NCI-H1048 (cell line): ENCODE measurements around the gene SMCO2.
A peak's percentile ranks its signal among the peaks of the same experiment; 100 is the strongest.

Experiments used
- DNase-seq: peaks from one replicate; lab custom pipeline; 2025; lab: John Stamatoyannopoulos, UW

Gene SMCO2

GRCh38 chr12:27500546-27500945 lies 54.0 kb downstream of the SMCO2 start:
- no peak for DNase-seq

- no peak for DNase-seq
These were observed 55.5 kb downstream of the SMCO2 start for GRCh38 chr12:27502021-27502435.

- DNase-seq, result no peak
These were observed 58.0 kb downstream of the SMCO2 start for GRCh38 chr12:27504507-27504906.

GRCh38 chr12:27505109-27505508 lies 58.6 kb downstream of the SMCO2 start:
- DNase-seq, result no peak

- DNase-seq, result no peak
These were observed 59.2 kb downstream of the SMCO2 start for GRCh38 chr12:27505761-27506160.

- DNase-seq, result no peak
These were observed 60.2 kb downstream of the SMCO2 start for GRCh38 chr12:27506645-27507189.

- DNase-seq, result no peak
These were observed 62.3 kb downstream of the SMCO2 start for GRCh38 chr12:27508736-27509431.

- DNase-seq, result no peak
These were observed 64.6 kb downstream of the SMCO2 start for GRCh38 chr12:27511031-27511722.

GRCh38 chr12:27511723-27512045 lies 65.1 kb downstream of the SMCO2 start:
- DNase-seq, result no peak

GRCh38 chr12:27513155-27513824 lies 66.8 kb downstream of the SMCO2 start:
- DNase-seq, result no peak

- no peak for DNase-seq
These were observed 69.1 kb downstream of the SMCO2 start for GRCh38 chr12:27515671-27516070.

GRCh38 chr12:27516625-27517024 lies 70.1 kb downstream of the SMCO2 start:
- no peak for DNase-seq

GRCh38 chr12:27517546-27517945 lies 71.0 kb downstream of the SMCO2 start:
- DNase-seq, result no peak

- DNase-seq, result no peak
These were observed 71.6 kb downstream of the SMCO2 start for GRCh38 chr12:27517961-27518665.

GRCh38 chr12:27521066-27521465 lies 74.5 kb downstream of the SMCO2 start:
- DNase-seq, result no peak

- DNase-seq, result no peak
These were observed 75.4 kb downstream of the SMCO2 start for GRCh38 chr12:27521981-27522380.

GRCh38 chr12:27523305-27523641 lies 76.7 kb downstream of the SMCO2 start:
- DNase-seq, result no peak

- DNase-seq, result peak; percentile 94
These were observed 77.3 kb downstream of the SMCO2 start, which contains the start of gene PPFIBP1 for GRCh38 chr12:27523642-27524493. TSS of gene PPFIBP1 (plus strand) at chr12:27524206. CDS start at chr12:27633397, 109,191 bp downstream.

GRCh38 chr12:27524494-27524835 lies 77.9 kb downstream of the SMCO2 start:
- no peak for DNase-seq

GRCh38 chr12:27524839-27525753 lies 78.6 kb downstream of the SMCO2 start:
- no peak for DNase-seq
